ENCODE data around the gene STK17A.

STK17A gene

DNA sequence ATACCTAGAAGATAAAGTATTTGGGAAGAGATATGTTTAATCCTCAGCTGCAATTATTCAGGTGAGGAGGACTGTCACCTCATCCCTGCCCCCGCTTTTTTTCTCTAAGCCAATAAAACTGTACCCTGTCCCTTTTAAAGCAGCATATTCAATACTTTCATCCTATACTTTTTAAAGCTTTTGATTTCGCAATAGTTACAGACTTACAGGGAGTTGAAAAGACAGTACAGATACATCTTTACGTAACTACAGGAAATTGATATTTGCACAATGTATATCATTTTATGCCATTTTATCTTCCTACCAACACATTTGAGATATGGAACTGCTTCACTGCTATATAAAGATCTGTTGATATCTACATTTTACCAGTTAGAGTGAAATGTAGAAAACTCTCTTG, 47.6 kb downstream of the STK17A start:
- peaks cover 98% of the 10 kb centered on the region for H3K36me3 ChIP-seq (ENCODE audit: low read depth)
- ATAC-seq (ENCODE audit: low read depth) (no peak), DNase-seq (ENCODE audit: low spot score) (no peak)

GRCh38 chr7:43631559-43631958, 48.7 kb downstream of the STK17A start:
- H3K4me3 ChIP-seq (ENCODE audit: severe bottlenecking), result no peak overlapping the region
- peaks cover 39% of the 10 kb centered on the region for H3K4me1 ChIP-seq (ENCODE audit: insufficient read depth, poor library complexity, severe bottlenecking)
- ATAC-seq (ENCODE audit: low read depth) (no peak), DNase-seq (ENCODE audit: low spot score) (no peak)
- peak overlapping the region; percentile 38 for H3K27ac ChIP-seq (ENCODE audit: poor library complexity, severe bottlenecking)
- H3K9me3 ChIP-seq (ENCODE audit: severe bottlenecking), result no peaks in the 10 kb centered on the region
- TF ChIP-seq CTCF (IDR thresholded peaks at IDR 0.05; ENCODE audit: poor library complexity, severe bottlenecking), result no peak
- H3K27me3 ChIP-seq (ENCODE audit: insufficient read depth, poor library complexity, severe bottlenecking), result no peaks in the 10 kb centered on the region
- peaks cover 95% of the 10 kb centered on the region for H3K36me3 ChIP-seq (ENCODE audit: low read depth)

More for the DNA sequence above, 47.6 kb downstream of the STK17A start:
- TF ChIP-seq CTCF (IDR thresholded peaks at IDR 0.05; ENCODE audit: poor library complexity, severe bottlenecking), result no peak
- no peaks in the 10 kb centered on the region for H3K9me3 ChIP-seq (ENCODE audit: severe bottlenecking)
- no peak overlapping the region for H3K4me3 ChIP-seq (ENCODE audit: severe bottlenecking)
- peak overlapping the region; percentile 38 for H3K27ac ChIP-seq (ENCODE audit: poor library complexity, severe bottlenecking)
- no peaks in the 10 kb centered on the region for H3K27me3 ChIP-seq (ENCODE audit: insufficient read depth, poor library complexity, severe bottlenecking)
- peaks cover 33% of the 10 kb centered on the region for H3K4me1 ChIP-seq (ENCODE audit: insufficient read depth, poor library complexity, severe bottlenecking)

- TF ChIP-seq CTCF (IDR thresholded peaks at IDR 0.05; ENCODE audit: poor library complexity, severe bottlenecking), result no peak
- Histone ChIP-seq H3K36me3 (ENCODE audit: low read depth) (peaks cover 94% of the 10 kb centered on the region), H3K9me3 (ENCODE audit: severe bottlenecking) (no peaks in the 10 kb centered on the region), H3K27ac (ENCODE audit: poor library complexity, severe bottlenecking) (peak overlapping the region; percentile 97), H3K27me3 (ENCODE audit: insufficient read depth, poor library complexity, severe bottlenecking) (no peaks in the 10 kb centered on the region), H3K4me1 (ENCODE audit: insufficient read depth, poor library complexity, severe bottlenecking) (peaks cover 45% of the 10 kb centered on the region), H3K4me3 (ENCODE audit: severe bottlenecking) (no peak overlapping the region)
- ATAC-seq (ENCODE audit: low read depth) (no peak), DNase-seq (ENCODE audit: low spot score) (no peak)
Observed at GRCh38 chr7:43632746-43633145, 49.8 kb downstream of the STK17A start.

DNA sequence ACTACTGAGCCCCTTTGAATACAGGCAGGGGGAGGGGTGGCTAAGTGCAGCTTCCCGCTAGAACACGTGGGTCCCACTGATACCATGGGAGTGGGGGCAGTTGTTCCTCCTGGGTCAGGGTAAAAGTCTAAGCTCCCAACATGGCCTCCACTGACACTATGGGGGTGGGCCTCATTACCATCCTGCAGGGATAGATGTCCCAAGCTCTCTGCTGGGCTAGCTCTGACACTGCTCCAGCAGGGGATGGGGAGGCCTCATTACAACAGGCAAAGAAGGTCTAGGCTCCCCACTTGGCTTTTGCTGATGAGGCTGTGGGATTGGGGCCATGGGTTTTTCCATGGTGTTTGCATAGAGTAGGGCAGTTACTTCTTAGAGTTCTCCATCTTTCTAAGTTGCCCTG, 51.5 kb downstream of the STK17A start:
- Histone ChIP-seq H3K27ac (ENCODE audit: poor library complexity, severe bottlenecking) (peak overlapping the region; percentile 97), H3K36me3 (ENCODE audit: low read depth) (peaks cover 95% of the 10 kb centered on the region)

More for the DNA sequence above, 51.5 kb downstream of the STK17A start:
- H3K4me3 ChIP-seq (ENCODE audit: severe bottlenecking), result no peak overlapping the region
- no peak for DNase-seq (ENCODE audit: low spot score)
- no peak for TF ChIP-seq CTCF (IDR thresholded peaks at IDR 0.05; ENCODE audit: poor library complexity, severe bottlenecking)
- H3K27me3 ChIP-seq (ENCODE audit: insufficient read depth, poor library complexity, severe bottlenecking), result no peaks in the 10 kb centered on the region
- ATAC-seq (ENCODE audit: low read depth), result no peak
- no peaks in the 10 kb centered on the region for H3K9me3 ChIP-seq (ENCODE audit: severe bottlenecking)
- H3K4me1 ChIP-seq (ENCODE audit: insufficient read depth, poor library complexity, severe bottlenecking), result peaks cover 60% of the 10 kb centered on the region

All from RWPE2 (cell line).